NCI-H1048 (cell line): ENCODE measurements around the gene PPFIBP1.
"Not testable (repeated sequence)": the region's sequence is repeated elsewhere in the genome, so short reads cannot be mapped to it uniquely, and the experiment has no call there.

Experiments used
- DNase-seq: peaks from one replicate; lab custom pipeline; 2025; lab: John Stamatoyannopoulos, UW

Gene PPFIBP1

GRCh38 chr12:27627853-27628469 is 104.0 kb downstream of the PPFIBP1 start:
- not testable (repeated sequence) for DNase-seq

- DNase-seq, result not testable (repeated sequence)
Measured at GRCh38 chr12:27630219-27630618, 106.2 kb downstream of the PPFIBP1 start.

GRCh38 chr12:27631365-27631764 is 107.4 kb downstream of the PPFIBP1 start:
- DNase-seq, result no peak

- DNase-seq, result no peak
Measured at GRCh38 chr12:27631813-27632491, 107.9 kb downstream of the PPFIBP1 start.

GRCh38 chr12:27635349-27635972 is 111.5 kb downstream of the PPFIBP1 start:
- DNase-seq, result no peak

- DNase-seq, result not testable (repeated sequence)
Measured at GRCh38 chr12:27636569-27636968, 112.6 kb downstream of the PPFIBP1 start.

GRCh38 chr12:27637524-27637923 is 113.5 kb downstream of the PPFIBP1 start:
- DNase-seq, result no peak

- DNase-seq, result no peak
Measured at GRCh38 chr12:27639265-27639664, 115.3 kb downstream of the PPFIBP1 start.

- DNase-seq, result not testable (repeated sequence)
Measured at GRCh38 chr12:27640566-27641200, 116.7 kb downstream of the PPFIBP1 start.

- DNase-seq, result not testable (repeated sequence)
Measured at GRCh38 chr12:27642361-27642760, 118.4 kb downstream of the PPFIBP1 start.

GRCh38 chr12:27642892-27643291 is 118.9 kb downstream of the PPFIBP1 start:
- DNase-seq, result not testable (repeated sequence)

GRCh38 chr12:27644158-27644845 is 120.3 kb downstream of the PPFIBP1 start:
- no peak for DNase-seq

- DNase-seq, result no peak
Measured at GRCh38 chr12:27645671-27646070, 121.7 kb downstream of the PPFIBP1 start.

- no peak for DNase-seq
Measured at GRCh38 chr12:27646149-27646548, 122.1 kb downstream of the PPFIBP1 start.

- DNase-seq, result no peak
Measured at GRCh38 chr12:27650011-27650410, 126.0 kb downstream of the PPFIBP1 start.

- DNase-seq, result no peak
Measured at GRCh38 chr12:27651201-27651600, 127.2 kb downstream of the PPFIBP1 start.

GRCh38 chr12:27652174-27652763 is 128.3 kb downstream of the PPFIBP1 start:
- DNase-seq, result peak; percentile 55

GRCh38 chr12:27653661-27654060 is 129.7 kb downstream of the PPFIBP1 start:
- no peak for DNase-seq

GRCh38 chr12:27655476-27655875 is 131.5 kb downstream of the PPFIBP1 start:
- not testable (repeated sequence) for DNase-seq

- no peak for DNase-seq
Measured at GRCh38 chr12:27657296-27657695, 133.3 kb downstream of the PPFIBP1 start.

- DNase-seq, result no peak
Measured at GRCh38 chr12:27665704-27666103, 141.7 kb downstream of the PPFIBP1 start.

- no peak for DNase-seq
Measured at GRCh38 chr12:27666510-27666909, 142.5 kb downstream of the PPFIBP1 start.
